Hepatocyte (in vitro differentiated cells): ENCODE results near the gene GNAO1. TPM values are rescaled to one million over a fixed set of nuclear protein-coding genes. Genes with fewer than 3 reads are reported as not detected.

Experiments used
- DNase-seq: peaks from one replicate; pipeline ENCODE4 v3.0.0-alpha.2; 2016; ENCODE audit warnings: low spot score
- H2AFZ ChIP-seq: fragments of 200-600 bp; sonication (generic); 2 replicates; pipeline ENCODE4 v1.6.0; 2016; ENCODE audit warnings: antibody characterized with exemption, mild to moderate bottlenecking
- H3K27ac ChIP-seq: fragments of 200-600 bp; sonication (generic); 2 replicates; pipeline ENCODE4 v1.5.1; 2016; ENCODE audit warnings: mild to moderate bottlenecking
- H3K27me3 ChIP-seq: fragments of 200-600 bp; sonication (generic); 2 replicates; pipeline ENCODE4 v1.6.1; 2016
- H3K36me3 ChIP-seq: fragments of 200-600 bp; sonication (generic); replicated peaks from 2 replicates; pipeline ENCODE4 v1.5.1; 2016; ENCODE audit warnings: low read depth; ENCODE audit not compliant: insufficient read depth
- H3K4me1 ChIP-seq: fragments of 200-600 bp; sonication (generic); 2 replicates; pipeline ENCODE4 v1.5.1; 2016; ENCODE audit warnings: mild to moderate bottlenecking, moderate library complexity; ENCODE audit not compliant: insufficient read depth
- H3K4me2 ChIP-seq: fragments of 200-600 bp; sonication (generic); 2 replicates; pipeline ENCODE4 v1.6.0; 2016
- H3K4me3 ChIP-seq: fragments of 200-600 bp; sonication (generic); 2 replicates; pipeline ENCODE4 v1.5.1; 2016; ENCODE audit warnings: mild to moderate bottlenecking
- H3K79me2 ChIP-seq: fragments of 200-600 bp; sonication (generic); 2 replicates; pipeline ENCODE4 v1.6.0; 2017; ENCODE audit warnings: mild to moderate bottlenecking
- H3K9me2 ChIP-seq: fragments of 200-600 bp; sonication (generic); replicated peaks from 2 replicates; pipeline ENCODE4 v1.6.0; 2017; ENCODE audit warnings: mild to moderate bottlenecking; ENCODE audit not compliant: insufficient read depth
- H3K9me3 ChIP-seq: fragments of 200-600 bp; sonication (generic); 2 replicates; pipeline ENCODE4 v1.5.1; 2016; ENCODE audit warnings: low read depth, mild to moderate bottlenecking
- H4K20me1 ChIP-seq: fragments of 200-600 bp; sonication (generic); 2 replicates; pipeline ENCODE4 v1.6.0; 2016; ENCODE audit warnings: mild to moderate bottlenecking; ENCODE audit not compliant: insufficient read depth, poor library complexity, severe bottlenecking
- EZH2 ChIP-seq: fragments of 200-600 bp; sonication (generic); IDR thresholded peaks from 2 replicates; pipeline ENCODE4 v1.6.1; 2016; ENCODE audit warnings: antibody characterized with exemption, mild to moderate bottlenecking, borderline replicate concordance
- EZH2phosphoT487 ChIP-seq: fragments of 200-600 bp; sonication (generic); IDR thresholded peaks from one replicate; pipeline ENCODE4 v1.6.1; 2018; ENCODE audit warnings: antibody characterized with exemption, mild to moderate bottlenecking, low read depth, moderate library complexity; ENCODE audit not compliant: unreplicated experiment, severe bottlenecking
- WGBS: methylation state at CpG from one replicate; pipeline ENCODE4 v1.1.6; 2016; ENCODE audit warnings: low lambda C conversion rate; ENCODE audit errors: missing lambda C conversion rate; 5-methylcytosine and 5-hydroxymethylcytosine counted together
- polyA plus RNA-seq: library from polyadenylated mRNA; unstranded; fragments of >200 nt; fragmentation: Nextera tagmentation; extraction: Ambion mirVana; gene quantifications from 2 replicates; pipeline ENCODE4 v1.2.1, GENCODE V29; 2016
- total RNA-seq: library from RNA; depleted of rRNA; stranded (reverse); fragments of >200 nt; gene quantifications from 2 replicates; pipeline ENCODE4 v1.2.3, GENCODE V29; 2014
- TF ChIP-seq, protein P1 (sequence below): fragments of 200-600 bp; sonication (generic); IDR thresholded peaks from 2 replicates; pipeline ENCODE4 v1.5.1; 2016; ENCODE audit warnings: antibody characterized with exemption, mild to moderate bottlenecking; ENCODE audit not compliant: poor library complexity

GNAO1 gene
- total and polyA plus RNA-seq, 2 experiments from 2014 or later = 0.77 to 2.2 TPM

DNA sequence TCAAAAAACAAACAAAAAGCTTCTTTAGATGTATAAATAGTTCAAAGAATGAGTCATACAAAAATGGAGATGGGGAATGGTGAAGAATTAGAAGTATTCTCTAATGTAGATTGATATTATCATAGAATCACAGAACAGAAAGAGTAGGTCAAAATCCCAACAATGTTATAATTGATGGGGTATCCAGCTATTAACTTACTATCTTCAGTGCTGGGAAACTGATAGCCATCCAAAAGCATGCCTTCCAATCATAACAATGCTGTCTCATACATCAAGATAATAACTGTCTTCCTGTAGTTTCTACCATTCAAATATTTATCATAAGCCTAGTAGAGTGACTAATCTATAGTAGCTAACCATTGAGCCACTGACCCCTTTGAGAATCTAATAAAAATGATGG lies 26.7 kb upstream of the GNAO1 start:
- no peak overlapping the region for H3K4me3 ChIP-seq
- H3K79me2 ChIP-seq = no peaks in the 10 kb centered on the region
- no peaks in the 10 kb centered on the region for H3K36me3 ChIP-seq
- no peaks in the 10 kb centered on the region for H3K27me3 ChIP-seq
- H4K20me1 ChIP-seq = no peaks in the 10 kb centered on the region
- no peak overlapping the region for H3K4me2 ChIP-seq
- H3K4me1 ChIP-seq = no peaks in the 10 kb centered on the region
- TF ChIP-seq EZH2 (no peak), EZH2phosphoT487 (no peak)
- TF ChIP-seq, protein P1, sequence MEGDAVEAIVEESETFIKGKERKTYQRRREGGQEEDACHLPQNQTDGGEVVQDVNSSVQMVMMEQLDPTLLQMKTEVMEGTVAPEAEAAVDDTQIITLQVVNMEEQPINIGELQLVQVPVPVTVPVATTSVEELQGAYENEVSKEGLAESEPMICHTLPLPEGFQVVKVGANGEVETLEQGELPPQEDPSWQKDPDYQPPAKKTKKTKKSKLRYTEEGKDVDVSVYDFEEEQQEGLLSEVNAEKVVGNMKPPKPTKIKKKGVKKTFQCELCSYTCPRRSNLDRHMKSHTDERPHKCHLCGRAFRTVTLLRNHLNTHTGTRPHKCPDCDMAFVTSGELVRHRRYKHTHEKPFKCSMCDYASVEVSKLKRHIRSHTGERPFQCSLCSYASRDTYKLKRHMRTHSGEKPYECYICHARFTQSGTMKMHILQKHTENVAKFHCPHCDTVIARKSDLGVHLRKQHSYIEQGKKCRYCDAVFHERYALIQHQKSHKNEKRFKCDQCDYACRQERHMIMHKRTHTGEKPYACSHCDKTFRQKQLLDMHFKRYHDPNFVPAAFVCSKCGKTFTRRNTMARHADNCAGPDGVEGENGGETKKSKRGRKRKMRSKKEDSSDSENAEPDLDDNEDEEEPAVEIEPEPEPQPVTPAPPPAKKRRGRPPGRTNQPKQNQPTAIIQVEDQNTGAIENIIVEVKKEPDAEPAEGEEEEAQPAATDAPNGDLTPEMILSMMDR = no peak
- DNase-seq = no peak
- H2AFZ ChIP-seq = no peak overlapping the region
- H3K9me3 ChIP-seq = no peaks in the 10 kb centered on the region
- no peak overlapping the region for H3K27ac ChIP-seq
- no peaks in the 10 kb centered on the region for H3K9me2 ChIP-seq

DNA sequence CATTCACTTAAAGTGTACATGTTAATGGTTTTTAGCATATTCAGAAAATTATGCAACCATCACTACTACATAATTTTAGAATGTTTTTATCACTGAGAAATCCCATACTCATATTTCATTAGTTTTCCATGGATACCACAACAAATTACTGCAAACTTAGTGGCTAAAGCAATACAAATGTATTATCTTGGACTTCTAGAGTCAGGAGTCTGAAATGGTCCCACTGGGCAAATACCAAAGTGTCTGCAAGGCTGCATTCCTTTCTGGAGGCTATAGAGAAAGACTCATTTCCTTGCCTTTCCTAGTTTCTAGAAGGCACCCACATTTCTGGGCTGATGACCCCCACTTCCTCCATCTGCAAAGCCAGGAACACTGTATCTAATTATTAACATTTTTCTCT lies 16.9 kb upstream of the GNAO1 start:
- H3K4me2 ChIP-seq = no peak overlapping the region
- DNase-seq = no peak
- no peak overlapping the region for H3K27ac ChIP-seq
- no peaks in the 10 kb centered on the region for H3K9me2 ChIP-seq
- H4K20me1 ChIP-seq = no peaks in the 10 kb centered on the region
- H3K36me3 ChIP-seq = no peaks in the 10 kb centered on the region
- no peaks in the 10 kb centered on the region for H3K9me3 ChIP-seq
- no peak overlapping the region for H2AFZ ChIP-seq
- no peaks in the 10 kb centered on the region for H3K27me3 ChIP-seq
- H3K4me1 ChIP-seq = no peaks in the 10 kb centered on the region
- H3K79me2 ChIP-seq = no peaks in the 10 kb centered on the region
- no peak overlapping the region for H3K4me3 ChIP-seq
- TF ChIP-seq EZH2 (no peak), EZH2phosphoT487 (no peak)
- TF ChIP-seq, protein P1 = no peak

- TF ChIP-seq, protein P1 = no peak
- no peak for TF ChIP-seq EZH2phosphoT487
- no peak for TF ChIP-seq EZH2
- no peak overlapping the region for H3K27ac ChIP-seq
- no peaks in the 10 kb centered on the region for H3K4me1 ChIP-seq
- H3K27me3 ChIP-seq = peaks cover under 1% of the 10 kb centered on the region
- H3K4me2 ChIP-seq = no peak overlapping the region
- H3K79me2 ChIP-seq = no peaks in the 10 kb centered on the region
- no peaks in the 10 kb centered on the region for H3K9me2 ChIP-seq
- H4K20me1 ChIP-seq = no peaks in the 10 kb centered on the region
- no peak for DNase-seq
- H3K4me3 ChIP-seq = no peak overlapping the region
- peaks cover 4% of the 10 kb centered on the region for H3K9me3 ChIP-seq
- H2AFZ ChIP-seq = no peak overlapping the region
- H3K36me3 ChIP-seq = no peaks in the 10 kb centered on the region
These were observed 9.9 kb upstream of the GNAO1 start for GRCh38 chr16:56181401-56181800.

DNA sequence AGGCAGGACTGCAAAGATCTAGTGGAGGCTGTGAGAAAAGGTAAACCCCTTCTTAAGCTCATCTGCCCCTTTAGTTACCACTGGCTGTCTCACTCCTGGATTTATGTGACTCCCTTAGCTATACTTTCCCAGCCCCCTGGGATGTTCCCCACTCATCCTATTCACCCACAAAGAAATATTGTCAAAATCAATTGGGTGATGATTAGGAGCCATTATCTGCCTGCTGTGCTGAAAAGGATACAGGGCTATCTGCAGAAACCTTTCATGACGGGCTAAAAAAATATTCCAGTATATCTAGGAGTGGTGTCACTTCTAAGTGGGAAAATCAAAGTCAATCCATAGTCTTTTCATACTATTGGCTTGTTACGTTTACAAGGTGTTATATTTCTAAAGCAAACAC lies 8.0 kb upstream of the GNAO1 start:
- no peak overlapping the region for H3K27ac ChIP-seq
- H3K4me2 ChIP-seq = no peak overlapping the region
- H3K9me3 ChIP-seq = peaks cover 4% of the 10 kb centered on the region
- no peak overlapping the region for H2AFZ ChIP-seq
- no peak for TF ChIP-seq EZH2phosphoT487
- TF ChIP-seq EZH2 = no peak
- TF ChIP-seq, protein P1 = no peak
- 80% methylated on average over 2 of the region's 2 CpGs for WGBS
- no peaks in the 10 kb centered on the region for H3K79me2 ChIP-seq
- H3K27me3 ChIP-seq = peaks cover 8% of the 10 kb centered on the region
- H3K36me3 ChIP-seq = no peaks in the 10 kb centered on the region
- DNase-seq = no peak
- no peak overlapping the region for H3K4me3 ChIP-seq
- H3K9me2 ChIP-seq = no peaks in the 10 kb centered on the region
- no peaks in the 10 kb centered on the region for H4K20me1 ChIP-seq
- no peaks in the 10 kb centered on the region for H3K4me1 ChIP-seq
